Testis (tissue), 3 donors: ENCODE data around the gene P2RX5. TPM values are rescaled to one million over a fixed set of nuclear protein-coding genes. Genes with fewer than 3 reads are reported as not detected.

Source experiments
- DNase-seq: peaks from one replicate; pipeline ENCODE4 v3.0.0-alpha.2; 2019
- H3K27ac ChIP-seq, 2 donors: fragments of 200-600 bp; sonication (generic); one replicate each; pipeline ENCODE4 v1.5.1; 2019
- H3K27me3 ChIP-seq: fragments of 200-600 bp; sonication (generic); one replicate; pipeline ENCODE4 v1.5.1; 2019
- H3K36me3 ChIP-seq: fragments of 200-600 bp; sonication (generic); one replicate; pipeline ENCODE4 v1.5.1; 2017; ENCODE audit warnings: low read depth; ENCODE audit errors: missing control alignments
- H3K4me1 ChIP-seq: fragments of 200-600 bp; sonication (generic); one replicate; pipeline ENCODE4 v1.5.1; 2019
- H3K4me3 ChIP-seq, 2 donors: fragments of 200-600 bp; sonication (generic); one replicate each; pipeline ENCODE4 v1.5.1; 2017 to 2019
- H3K9me3 ChIP-seq: fragments of 200-600 bp; sonication (generic); one replicate; pipeline ENCODE4 v1.5.1; 2017
- CTCF ChIP-seq, 3 experiments: fragments of 450-650 bp in 2 of 3; fragments of 200-600 bp in 1 of 3; sonication (generic) in 1 of 3; IDR thresholded peaks; one replicate each; pipeline ENCODE4 v1.5.1; 2016 to 2019; ENCODE audit warnings: antibody characterized with exemption in 3 of 3, mild to moderate bottlenecking in 2 of 3, moderate library complexity in 1 of 3
- POLR2A ChIP-seq: fragments of 450-650 bp; IDR thresholded peaks from one replicate; pipeline ENCODE4 v1.6.1; 2017; ENCODE audit warnings: antibody characterized with exemption, mild to moderate bottlenecking, moderate library complexity
- WGBS, 2 donors: methylation state at CpG; one replicate each; pipeline ENCODE4 v1.1.5; 2018; 5-methylcytosine and 5-hydroxymethylcytosine counted together
- intact Hi-C: fragments of 100-400 bp; cut with DNase I; formaldehyde crosslinking; loops from one replicate; pipeline ENCODE4 v1.15.1; 2023; ENCODE audit warnings: low total_unique reads
- polyA plus RNA-seq: library from polyadenylated mRNA; stranded (reverse); fragments of 350-450 nt; fragmentation: Illumina TruSeq; extraction: RNeasy Lipid Tissue Mini Kit (QIAGEN cat#74804); gene quantifications from one replicate; pipeline ENCODE4 v1.2.3, GENCODE V29; 2014; ENCODE audit warnings: low read depth, low replicate concordance; ENCODE audit not compliant: insufficient read depth
- total RNA-seq, 2 donors: library from RNA; depleted of rRNA; stranded (reverse); fragments of >200 nt; gene quantifications; one replicate each; pipeline ENCODE4 v1.2.3, GENCODE V29; 2016

Gene P2RX5
- total and polyA plus RNA-seq, 3 donors from 2014 or later: 2.0 to 3.7 (median 3.0) TPM

- WGBS, 2 donors: 86% methylated on average over 7 of the region's 7 CpGs
- Histone ChIP-seq H3K4me1 (peaks cover 47% of the 10 kb centered on the region), H3K27ac (peak overlapping the region; percentile 56 to 82)
Measured at GRCh38 chr17:3657588-3657869, 38.4 kb downstream of the P2RX5 start.

GRCh38 chr17:3656755-3657587, 39.0 kb downstream of the P2RX5 start:
- Histone ChIP-seq H3K4me1 (peaks cover 44% of the 10 kb centered on the region), H3K36me3 (no peaks in the 10 kb centered on the region), H3K27me3 (no peaks in the 10 kb centered on the region), H3K27ac (peak overlapping the region; percentile 22 to 56), H3K4me3 (no peak overlapping the region), H3K9me3 (no peaks in the 10 kb centered on the region)
- no peak for DNase-seq
- no peak for TF ChIP-seq CTCF (IDR thresholded peaks at IDR 0.05)
- no peak for TF ChIP-seq POLR2A
- intact Hi-C loops: no loop called here
- 88 to 93% methylated on average over 16 of the region's 16 CpGs for WGBS, 2 donors

More at GRCh38 chr17:3657588-3657869, 38.4 kb downstream of the P2RX5 start:
- DNase-seq: no peak
- H3K4me3 ChIP-seq: no peak overlapping the region
- intact Hi-C loops: no loop called here
- no peaks in the 10 kb centered on the region for H3K27me3 ChIP-seq
- no peaks in the 10 kb centered on the region for H3K36me3 ChIP-seq
- no peak for TF ChIP-seq POLR2A
- no peak for TF ChIP-seq CTCF (IDR thresholded peaks at IDR 0.05)
- H3K9me3 ChIP-seq: no peaks in the 10 kb centered on the region

GRCh38 chr17:3656353-3656752, 39.6 kb downstream of the P2RX5 start:
- no peak for DNase-seq
- 90 to 98% methylated on average over 14 to 15 of the region's 16 CpGs for WGBS, 2 donors
- Histone ChIP-seq H3K4me1 (peaks cover 44% of the 10 kb centered on the region), H3K4me3 (no peak overlapping the region), H3K27me3 (no peaks in the 10 kb centered on the region), H3K27ac (no peak overlapping the region), H3K36me3 (no peaks in the 10 kb centered on the region), H3K9me3 (no peaks in the 10 kb centered on the region)
- intact Hi-C loops: no loop called here
- no peak for TF ChIP-seq POLR2A
- no peak for TF ChIP-seq CTCF (IDR thresholded peaks at IDR 0.05)

GRCh38 chr17:3655766-3656165, 40.2 kb downstream of the P2RX5 start:
- intact Hi-C loops: no loop called here
- Histone ChIP-seq H3K9me3 (no peaks in the 10 kb centered on the region), H3K27me3 (no peaks in the 10 kb centered on the region), H3K36me3 (no peaks in the 10 kb centered on the region), H3K4me1 (peaks cover 40% of the 10 kb centered on the region), H3K27ac (no peak overlapping the region), H3K4me3 (no peak overlapping the region)
- TF ChIP-seq CTCF (IDR thresholded peaks at IDR 0.05): no peak
- no peak for DNase-seq
- WGBS, 2 donors: 89 to 97% methylated on average over 9 to 10 of the region's 11 CpGs
